ENCODE measurements around the gene FAH.

- TF ChIP-seq, protein P1, sequence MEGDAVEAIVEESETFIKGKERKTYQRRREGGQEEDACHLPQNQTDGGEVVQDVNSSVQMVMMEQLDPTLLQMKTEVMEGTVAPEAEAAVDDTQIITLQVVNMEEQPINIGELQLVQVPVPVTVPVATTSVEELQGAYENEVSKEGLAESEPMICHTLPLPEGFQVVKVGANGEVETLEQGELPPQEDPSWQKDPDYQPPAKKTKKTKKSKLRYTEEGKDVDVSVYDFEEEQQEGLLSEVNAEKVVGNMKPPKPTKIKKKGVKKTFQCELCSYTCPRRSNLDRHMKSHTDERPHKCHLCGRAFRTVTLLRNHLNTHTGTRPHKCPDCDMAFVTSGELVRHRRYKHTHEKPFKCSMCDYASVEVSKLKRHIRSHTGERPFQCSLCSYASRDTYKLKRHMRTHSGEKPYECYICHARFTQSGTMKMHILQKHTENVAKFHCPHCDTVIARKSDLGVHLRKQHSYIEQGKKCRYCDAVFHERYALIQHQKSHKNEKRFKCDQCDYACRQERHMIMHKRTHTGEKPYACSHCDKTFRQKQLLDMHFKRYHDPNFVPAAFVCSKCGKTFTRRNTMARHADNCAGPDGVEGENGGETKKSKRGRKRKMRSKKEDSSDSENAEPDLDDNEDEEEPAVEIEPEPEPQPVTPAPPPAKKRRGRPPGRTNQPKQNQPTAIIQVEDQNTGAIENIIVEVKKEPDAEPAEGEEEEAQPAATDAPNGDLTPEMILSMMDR (IDR thresholded peaks at IDR 0.05) = no peak
- TF ChIP-seq POLR2A (IDR thresholded peaks at IDR 0.05) = no peak
Measured at GRCh38 chr15:80171787-80172186, 19.0 kb downstream of the FAH start.

All from testis (tissue), 2 donors.